ENCODE data around the gene SPAG16. TPM values are rescaled to one million over a fixed set of nuclear protein-coding genes. Genes with fewer than 3 reads are reported as not detected.

Gene SPAG16
- total RNA-seq, 4 donors from 2014 or later, result 34.1 to 59.3 (median 46.8) TPM

DNA sequence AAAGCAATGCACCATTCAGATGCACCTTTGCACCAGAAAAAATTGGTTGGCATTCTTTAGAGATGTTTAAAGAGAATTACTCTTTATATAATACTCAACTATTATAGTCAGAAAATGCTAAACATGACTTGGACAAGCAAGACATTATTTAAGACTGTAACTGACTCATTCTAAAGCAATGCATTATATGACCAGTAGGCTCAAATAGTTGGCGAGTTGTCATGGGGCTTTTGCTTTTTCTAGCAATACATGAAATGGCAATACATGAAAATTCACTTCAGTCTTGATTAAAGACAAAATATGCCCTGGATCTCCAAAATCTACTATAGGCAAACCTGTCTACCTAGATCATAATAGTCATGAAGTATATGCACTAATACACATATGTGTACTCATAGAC, 909.7 kb downstream of the SPAG16 start:
- H3K36me3 ChIP-seq, result no peaks in the 10 kb centered on the region
- intact Hi-C loops (cut with DNase I), result no loop called here
- DNase-seq, result no peak
- no peaks in the 10 kb centered on the region for H3K27me3 ChIP-seq
- H3K4me1 ChIP-seq, result no peaks in the 10 kb centered on the region
- no peak overlapping the region for H3K4me3 ChIP-seq (replicated peaks in 1 of 3)
- H3K9me3 ChIP-seq, result no peaks in the 10 kb centered on the region
- H3K27ac ChIP-seq, result no peak overlapping the region
- 90 to 93% methylated on average over 1 of the region's 1 CpG for WGBS, 2 donors
- no peak for TF ChIP-seq POLR2A (IDR thresholded peaks at IDR 0.05)
- no peak for TF ChIP-seq CTCF (IDR thresholded peaks at IDR 0.05)

DNA sequence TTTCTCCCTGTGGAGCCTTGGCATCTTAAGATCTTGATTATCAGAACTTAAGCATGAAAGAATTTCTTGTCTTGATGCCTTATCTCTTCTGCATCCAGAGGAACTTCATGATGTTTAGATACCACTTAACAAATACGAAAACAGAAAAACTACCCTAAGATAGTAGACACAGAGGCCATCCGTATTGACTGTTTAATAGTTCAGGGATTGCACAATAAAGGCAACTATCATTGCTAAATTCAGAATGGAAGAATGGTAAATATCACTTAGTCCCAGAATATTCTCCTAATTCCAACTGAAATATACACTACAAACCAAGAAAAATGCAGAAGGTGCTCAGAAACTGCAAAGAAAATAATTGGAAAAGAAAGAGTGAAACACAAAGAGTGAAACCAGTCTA, 912.0 kb downstream of the SPAG16 start:
- H3K27ac ChIP-seq, result no peak overlapping the region
- no peaks in the 10 kb centered on the region for H3K27me3 ChIP-seq
- no peak overlapping the region for H3K4me3 ChIP-seq (replicated peaks in 1 of 3)
- DNase-seq, result no peak
- intact Hi-C loops (cut with DNase I), result no loop called here
- 62% methylated on average over 2 of the region's 2 CpGs for WGBS, 2 donors
- H3K4me1 ChIP-seq, result no peaks in the 10 kb centered on the region
- H3K9me3 ChIP-seq, result no peaks in the 10 kb centered on the region
- no peaks in the 10 kb centered on the region for H3K36me3 ChIP-seq
- TF ChIP-seq POLR2A (IDR thresholded peaks at IDR 0.05) (no peak), CTCF (IDR thresholded peaks at IDR 0.05) (no peak)

GRCh38 chr2:214201892-214202291, 917.6 kb downstream of the SPAG16 start:
- WGBS, 2 donors, result 24 to 41% methylated on average over 2 of the region's 2 CpGs
- intact Hi-C loops (cut with DNase I), result no loop called here
- no peaks in the 10 kb centered on the region for H3K27me3 ChIP-seq
- TF ChIP-seq CTCF (IDR thresholded peaks at IDR 0.05) (no peak), POLR2A (IDR thresholded peaks at IDR 0.05) (no peak)
- no peak for DNase-seq
- H3K36me3 ChIP-seq, result no peaks in the 10 kb centered on the region
- H3K27ac ChIP-seq, result no peak overlapping the region
- no peak overlapping the region for H3K4me3 ChIP-seq (replicated peaks in 1 of 3)
- H3K4me1 ChIP-seq, result no peaks in the 10 kb centered on the region
- H3K9me3 ChIP-seq, result no peaks in the 10 kb centered on the region

GRCh38 chr2:214203214-214203613, 919.0 kb downstream of the SPAG16 start:
- TF ChIP-seq POLR2A (IDR thresholded peaks at IDR 0.05), result no peak
- no peak for TF ChIP-seq CTCF (IDR thresholded peaks at IDR 0.05)

DNA sequence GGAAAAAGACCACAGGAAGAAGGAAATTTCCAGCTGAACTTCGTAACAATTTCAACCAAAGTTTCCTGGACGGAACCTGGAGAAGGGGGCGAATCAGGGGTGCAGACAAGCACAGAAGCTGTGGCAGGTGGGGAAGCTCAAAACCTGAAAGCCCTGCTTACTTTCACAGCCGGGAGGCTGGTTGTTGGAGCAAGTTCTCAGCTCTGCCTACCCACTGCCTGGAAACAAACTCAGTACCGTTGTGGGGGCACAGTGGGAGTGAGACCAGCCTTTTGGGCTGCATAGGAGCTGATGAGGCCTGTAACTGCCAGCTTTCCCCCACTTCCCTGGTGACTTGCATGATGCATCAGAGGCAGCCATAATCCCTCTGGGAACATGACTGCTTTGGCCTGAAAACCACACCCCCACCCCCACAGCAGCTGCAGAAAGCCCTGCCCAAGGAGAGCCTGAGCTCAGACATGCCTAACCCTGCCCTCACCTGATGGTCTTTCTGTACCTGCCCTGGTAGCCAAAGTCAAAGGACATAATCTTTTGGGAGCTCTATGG, 919.6 kb downstream of the SPAG16 start:
- Histone ChIP-seq H3K9me3 (no peaks in the 10 kb centered on the region), H3K4me3 (replicated peaks in 1 of 3) (no peak overlapping the region), H3K36me3 (no peaks in the 10 kb centered on the region), H3K27me3 (no peaks in the 10 kb centered on the region), H3K27ac (no peak overlapping the region), H3K4me1 (no peaks in the 10 kb centered on the region)
- WGBS, 2 donors, result 73 to 81% methylated on average over 5 of the region's 5 CpGs
- TF ChIP-seq POLR2A (IDR thresholded peaks at IDR 0.05) (no peak), CTCF (IDR thresholded peaks at IDR 0.05) (no peak)
- DNase-seq, result no peak
- intact Hi-C loops (cut with DNase I), result no loop called here

More at GRCh38 chr2:214203214-214203613, 919.0 kb downstream of the SPAG16 start:
- H3K27ac ChIP-seq, result no peak overlapping the region
- intact Hi-C loops (cut with DNase I), result no loop called here
- DNase-seq, result no peak
- no peak overlapping the region for H3K4me3 ChIP-seq (replicated peaks in 1 of 3)
- H3K36me3 ChIP-seq, result no peaks in the 10 kb centered on the region
- no peaks in the 10 kb centered on the region for H3K27me3 ChIP-seq
- no peaks in the 10 kb centered on the region for H3K9me3 ChIP-seq
- no peaks in the 10 kb centered on the region for H3K4me1 ChIP-seq
- 53 to 56% methylated on average over 3 of the region's 3 CpGs for WGBS, 2 donors
